Measurements from ENCODE around the gene ASS1.

Gene ASS1

DNA sequence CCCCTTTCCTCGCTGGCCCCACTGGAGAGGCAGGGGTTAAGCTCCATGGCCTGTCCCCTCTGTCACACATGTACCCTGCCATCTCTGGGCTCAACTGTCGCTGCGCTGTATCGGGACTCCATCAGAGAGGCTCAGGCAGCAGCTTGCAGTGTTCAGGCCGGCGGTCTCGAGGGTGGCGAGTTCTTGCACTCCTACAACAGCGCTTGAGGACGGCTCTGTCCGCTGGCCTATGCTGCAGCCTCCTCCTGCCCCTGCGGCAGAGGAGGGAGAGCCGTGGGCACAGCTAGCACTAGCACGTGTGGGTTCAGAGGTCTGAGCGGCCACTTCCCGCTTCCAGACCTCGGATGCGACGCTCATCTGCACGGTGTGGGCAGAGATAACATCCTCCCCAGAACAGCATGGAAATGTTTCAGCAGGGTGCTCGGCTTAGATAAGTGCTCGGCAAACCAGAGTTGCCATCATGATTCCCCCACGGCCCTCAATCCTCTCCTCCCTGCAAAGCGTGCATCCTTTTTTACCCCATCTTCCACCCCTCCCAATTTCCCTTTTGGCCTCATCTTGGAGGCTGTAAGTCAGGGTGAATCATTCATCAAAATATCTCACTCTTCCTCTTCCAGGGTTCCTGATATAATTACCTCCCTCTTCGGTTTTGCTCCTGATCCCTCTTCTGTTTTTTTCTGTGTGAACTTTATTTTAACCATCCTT, 92.7 kb downstream of the ASS1 start:
- peak; percentile 98 for DNase-seq

DNA sequence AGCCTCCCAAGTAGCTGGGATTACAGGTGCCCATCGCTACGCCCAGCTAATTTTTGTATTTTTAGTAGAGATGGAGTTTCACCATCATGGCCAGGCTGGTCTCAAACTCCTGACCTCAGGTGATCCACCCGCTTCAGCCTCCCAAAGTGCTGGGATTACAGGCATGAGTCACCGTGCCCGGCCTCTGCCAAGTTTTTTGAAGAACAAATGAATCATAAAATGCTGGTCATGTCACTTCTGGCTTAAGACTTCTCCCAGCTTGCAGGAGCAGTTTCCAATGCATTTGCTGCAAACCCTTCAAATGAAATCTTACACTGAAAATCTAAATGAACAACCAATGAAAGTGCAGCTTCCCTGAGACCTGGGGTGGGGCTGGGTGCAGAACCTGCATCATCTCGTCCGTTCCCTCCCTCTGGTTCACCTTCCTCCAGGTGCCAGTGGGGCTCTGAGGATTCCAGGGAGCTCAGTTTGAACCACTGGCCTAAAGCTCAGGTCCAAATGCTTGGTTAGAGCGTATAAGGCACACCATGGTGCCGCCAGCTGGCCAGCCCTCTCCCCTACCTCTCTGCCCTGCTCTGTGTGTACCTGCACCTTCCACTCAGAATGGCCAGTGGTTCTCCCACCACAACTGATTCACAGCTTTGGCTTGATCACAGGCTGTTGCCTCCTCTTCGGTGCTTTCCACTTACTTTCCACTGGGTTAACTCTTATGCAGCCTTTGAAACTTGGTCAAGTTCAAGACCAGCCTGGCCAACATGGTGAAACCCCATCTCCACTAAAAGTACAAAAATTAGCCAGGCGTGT, 94.9 kb downstream of the ASS1 start:
- peak; percentile 49 for DNase-seq

DNA sequence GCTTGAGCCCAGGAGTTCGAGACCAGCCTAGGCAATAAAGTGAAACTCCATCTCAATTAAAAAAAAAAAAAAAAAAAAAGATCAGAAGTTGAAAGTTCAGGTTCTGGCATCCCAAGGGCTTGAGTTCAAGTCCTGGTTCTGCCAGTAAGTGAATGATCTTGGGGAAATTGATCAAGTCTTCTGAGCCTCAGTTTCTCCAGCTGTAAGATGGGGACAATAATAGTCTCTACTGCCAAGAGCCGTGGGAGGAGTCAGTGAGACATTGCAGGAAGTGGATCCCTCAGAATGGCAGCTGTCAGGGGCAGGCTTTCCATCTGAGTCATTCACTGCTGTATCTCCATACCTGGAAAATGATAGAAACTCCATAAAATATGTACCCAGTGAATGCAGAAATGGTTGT, 96.8 kb downstream of the ASS1 start:
- no peak for DNase-seq

GRCh38 chr9:130542038-130542437, 97.3 kb downstream of the ASS1 start:
- no peak for DNase-seq

- DNase-seq, result peak; percentile 82
Measured at GRCh38 chr9:130542457-130543228, 97.9 kb downstream of the ASS1 start.

DNA sequence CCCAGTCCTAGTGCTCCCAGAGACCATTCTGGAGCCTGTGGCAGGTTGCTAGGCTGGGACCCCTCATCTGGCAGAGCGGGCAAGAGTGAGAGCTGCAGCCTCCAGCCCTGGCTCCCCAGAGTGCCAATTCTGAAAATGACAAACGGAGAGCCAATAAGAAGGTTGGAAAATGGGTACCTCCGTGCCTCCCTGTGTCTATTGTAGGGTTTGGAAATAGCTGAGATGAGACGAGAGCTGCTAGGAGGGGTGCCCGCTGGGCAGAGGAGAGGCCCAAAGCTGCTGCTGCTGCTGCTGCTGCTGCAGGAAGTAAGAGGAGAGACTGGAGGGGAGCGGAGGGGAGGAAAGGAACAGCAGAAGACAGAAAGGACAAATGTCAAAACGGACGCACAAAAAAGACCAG, 98.6 kb downstream of the ASS1 start:
- no peak for DNase-seq

- no peak for DNase-seq
Measured at GRCh38 chr9:130543859-130544258, 99.1 kb downstream of the ASS1 start.

- no peak for DNase-seq
Measured at GRCh38 chr9:130544364-130544763, 99.6 kb downstream of the ASS1 start.

DNA sequence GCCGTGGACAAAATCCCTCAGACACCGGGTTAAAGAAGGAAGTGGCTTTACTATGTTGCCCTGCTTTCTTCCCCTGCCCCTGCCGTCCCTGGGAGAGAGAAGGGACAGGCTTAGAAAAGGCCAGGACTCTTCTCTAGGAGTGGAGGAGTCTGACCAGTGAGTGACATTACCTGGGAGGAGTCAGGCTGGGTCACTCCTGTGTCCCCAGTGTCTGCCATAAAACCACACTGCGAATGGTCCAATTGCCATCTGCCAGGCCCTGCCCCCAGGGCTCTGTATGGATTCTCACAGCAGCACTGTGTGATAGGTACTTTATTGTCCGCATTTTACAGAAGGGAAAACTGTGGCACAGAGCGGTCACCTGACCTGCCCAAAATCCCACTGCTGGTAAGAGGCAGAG, 103.3 kb downstream of the ASS1 start:
- no peak for DNase-seq

DNA sequence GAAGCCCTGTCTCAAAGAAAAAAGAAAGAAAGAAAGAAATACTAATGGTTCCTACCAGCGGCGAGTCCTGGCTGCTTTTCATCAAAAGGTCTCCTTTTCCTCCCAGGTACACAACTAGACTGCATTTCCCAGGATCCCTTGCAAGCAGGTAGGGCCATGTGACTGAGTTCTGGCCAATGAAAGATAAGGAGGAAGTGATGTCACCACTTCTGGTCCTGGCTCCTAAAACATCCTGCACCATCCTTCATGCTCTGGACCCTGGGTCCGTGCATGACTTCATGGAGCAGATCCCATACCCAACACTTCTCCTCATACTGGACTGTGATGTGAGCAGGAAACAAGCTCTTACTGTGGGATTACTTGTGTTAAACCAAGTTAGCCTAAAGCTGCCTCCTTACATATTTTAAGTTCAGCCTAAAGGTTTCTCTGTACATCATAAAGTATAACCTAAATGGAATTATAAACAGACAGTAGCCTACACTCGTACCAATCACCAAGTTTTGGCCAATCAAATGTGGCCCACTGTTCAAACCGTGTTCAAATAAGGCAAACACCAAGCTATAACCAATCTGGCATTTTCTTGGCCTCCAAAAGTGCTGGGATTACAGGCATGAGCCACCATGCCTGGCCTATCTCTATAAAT, 104.5 kb downstream of the ASS1 start:
- DNase-seq, result peak; percentile 63

All from hematopoietic multipotent progenitor cell treated with erythropoietin and hydrocortisone succinate and interleukin-3 and kit ligand, for 8 days (in vitro differentiated cells).